ENCODE measurements around the gene RAI14.
"Not testable (repeated sequence)": the region's sequence is repeated elsewhere in the genome, so short reads cannot be mapped to it uniquely, and the experiment has no call there.

The RAI14 gene

GRCh38 chr5:34701442-34701841, 45.3 kb downstream of the RAI14 start:
- DNase-seq, result not testable (repeated sequence)

DNA sequence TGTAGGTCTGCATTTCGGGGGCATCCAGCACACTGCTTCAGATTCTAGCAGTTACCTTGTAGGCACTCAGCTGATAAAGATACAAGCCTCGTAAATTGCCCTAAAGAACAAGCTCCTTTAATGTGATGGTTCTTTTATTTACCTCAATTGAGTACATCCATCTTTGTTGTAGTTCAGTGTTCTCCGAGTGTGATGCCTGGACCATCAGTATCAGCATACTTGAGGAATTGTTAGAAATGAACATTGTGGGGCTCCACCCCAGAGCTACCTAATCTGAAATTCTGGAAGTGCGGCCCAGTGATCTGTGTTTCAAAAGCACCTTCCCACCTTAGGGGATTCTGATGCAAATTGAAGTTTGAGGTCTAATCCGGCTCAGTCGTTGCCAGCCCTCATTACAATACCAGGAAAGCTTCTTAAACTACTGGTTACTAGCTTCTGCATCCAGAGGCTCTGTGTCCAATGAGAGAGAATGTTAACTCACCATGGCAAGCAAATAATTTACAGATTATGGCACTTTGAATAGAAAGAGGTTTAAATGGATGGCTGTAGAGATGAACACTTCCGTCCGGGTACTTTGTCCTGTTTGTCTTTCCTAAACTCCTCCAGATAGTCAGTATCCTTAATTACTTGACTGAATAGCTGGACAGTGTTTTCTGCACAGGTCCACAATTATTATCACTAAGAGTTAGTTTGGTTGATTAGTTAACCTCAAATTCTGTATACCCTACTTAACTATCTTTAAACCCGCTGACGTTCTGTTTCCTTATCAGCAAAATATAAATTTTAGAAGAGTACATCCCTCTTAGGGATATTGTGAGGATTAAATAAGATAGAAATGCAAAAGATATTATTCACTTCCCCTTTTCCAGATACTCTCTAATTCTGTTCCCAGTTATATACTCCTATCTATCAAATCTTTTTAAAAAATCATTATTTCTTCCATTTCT, 47.9 kb downstream of the RAI14 start:
- no peak for DNase-seq

DNA sequence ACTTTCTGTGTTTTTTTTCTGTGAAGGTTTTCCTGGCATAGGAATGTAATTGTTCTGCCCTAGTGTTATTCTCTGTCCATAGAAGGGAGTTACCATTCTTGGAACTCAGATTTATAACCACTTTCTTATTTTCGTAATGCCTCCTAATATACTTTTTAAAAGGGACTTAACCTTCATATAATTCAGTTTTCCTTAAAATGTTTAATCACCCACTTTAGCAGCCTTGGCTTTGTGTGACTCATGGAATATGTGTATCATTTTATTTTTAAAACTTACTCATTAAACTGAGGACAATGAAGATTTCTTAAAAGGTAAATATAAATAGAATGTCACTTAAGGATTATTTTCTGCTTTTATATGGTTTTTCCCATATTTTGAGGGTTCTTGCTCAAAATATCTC, 50.0 kb downstream of the RAI14 start:
- no peak for DNase-seq

- no peak for DNase-seq
Observed at GRCh38 chr5:34707451-34708107, 51.5 kb downstream of the RAI14 start.

GRCh38 chr5:34708777-34709176, 52.6 kb downstream of the RAI14 start:
- no peak for DNase-seq

- DNase-seq, result no peak
Observed at GRCh38 chr5:34709861-34710673, 53.9 kb downstream of the RAI14 start.

DNA sequence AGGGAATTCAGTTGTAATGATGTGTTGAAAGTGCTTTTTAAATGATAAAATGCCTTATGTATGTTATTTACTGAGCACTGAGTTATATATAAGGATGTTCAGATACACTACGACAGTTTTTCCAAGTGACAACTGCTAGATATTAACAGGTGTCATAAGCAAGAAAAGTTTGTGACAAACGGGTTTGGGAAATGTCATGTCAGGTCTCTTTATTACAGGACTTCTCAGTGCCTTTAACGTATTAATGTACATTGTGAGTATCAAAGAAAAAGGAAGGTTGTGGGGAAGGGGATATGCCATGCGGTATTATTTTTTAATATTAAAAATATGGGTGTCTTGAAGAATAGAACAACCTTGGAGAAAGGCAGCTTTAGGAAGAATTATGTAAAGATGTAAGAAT, 56.4 kb downstream of the RAI14 start:
- no peak for DNase-seq

DNA sequence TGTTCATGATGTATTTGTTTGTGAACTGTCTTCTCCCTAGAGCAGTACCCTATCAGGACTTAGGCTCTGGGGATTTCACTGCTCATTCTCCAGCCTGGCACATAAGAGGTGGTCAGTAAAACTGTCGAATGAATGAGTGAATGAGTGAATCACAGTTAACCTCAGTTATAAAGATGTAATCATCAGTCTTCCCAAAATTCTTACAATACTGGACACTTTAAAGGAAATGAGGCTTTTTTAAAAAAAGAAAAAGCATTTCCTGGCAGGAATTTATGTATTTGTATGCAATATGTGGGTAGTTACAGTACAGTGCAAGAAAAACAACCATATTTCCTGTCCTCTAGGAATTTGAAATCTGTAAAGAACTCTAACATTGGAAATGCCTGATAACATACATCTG, 59.6 kb downstream of the RAI14 start:
- DNase-seq, result no peak

DNA sequence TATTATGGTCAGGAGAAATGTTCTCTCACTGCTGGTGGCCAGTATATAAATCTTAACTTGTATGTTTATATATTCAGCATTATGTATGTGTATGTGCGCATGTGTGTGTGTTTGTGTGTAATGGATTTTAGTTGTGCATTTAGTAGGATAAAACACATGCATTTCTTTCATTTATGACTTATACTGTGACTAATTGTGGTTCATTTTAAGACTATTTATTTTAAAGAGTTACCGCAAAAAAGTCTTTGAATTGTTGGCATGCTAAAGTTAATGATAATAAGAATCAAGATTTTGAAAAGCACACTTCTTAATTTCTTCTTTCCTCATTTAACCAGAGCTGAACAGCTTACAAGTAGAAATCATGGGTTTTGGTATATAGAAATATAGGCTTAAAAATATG, 60.9 kb downstream of the RAI14 start:
- no peak for DNase-seq

DNA sequence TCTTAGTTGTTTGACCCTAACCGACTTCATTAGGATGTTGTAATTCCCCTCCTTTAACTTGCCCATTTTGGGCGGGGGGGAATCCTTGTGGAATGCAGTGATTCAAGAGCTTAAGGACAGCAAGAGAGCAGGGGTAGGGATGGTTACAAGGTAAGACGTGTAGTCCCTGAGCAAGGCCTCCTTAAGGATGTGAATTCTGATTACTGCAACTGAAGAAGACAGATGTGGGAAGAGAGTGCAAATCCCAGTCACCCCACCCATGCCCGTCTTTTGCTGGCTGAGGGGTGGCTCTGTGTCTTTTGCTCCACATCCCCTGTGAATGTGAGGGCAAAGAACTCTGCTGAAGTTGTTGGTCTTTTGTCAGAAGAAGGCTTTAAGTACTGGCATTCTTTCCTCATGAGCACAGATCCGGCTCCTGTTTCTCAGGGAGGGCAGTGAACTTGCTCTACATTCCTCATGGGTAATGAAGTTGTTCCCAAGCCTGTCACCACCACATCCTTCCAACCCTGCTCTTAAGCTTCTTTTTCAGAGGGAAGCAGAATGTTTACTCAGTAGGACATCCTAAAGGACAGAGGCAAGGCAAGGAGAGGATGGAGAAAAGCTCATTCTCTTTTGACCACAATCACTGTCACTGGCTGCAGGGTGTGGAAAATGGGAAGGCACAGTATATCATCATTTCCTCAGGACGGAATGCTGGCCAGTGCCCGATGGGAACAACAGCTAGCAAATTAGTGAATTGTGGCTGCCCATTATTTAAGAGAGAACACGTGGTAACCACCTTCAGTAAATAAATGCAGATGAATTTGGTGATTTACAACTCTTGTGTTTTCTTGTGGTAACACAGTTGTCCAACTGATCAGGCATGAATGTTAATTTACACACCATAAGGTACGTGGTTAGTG, 61.5 kb downstream of the RAI14 start:
- no peak for DNase-seq

DNA sequence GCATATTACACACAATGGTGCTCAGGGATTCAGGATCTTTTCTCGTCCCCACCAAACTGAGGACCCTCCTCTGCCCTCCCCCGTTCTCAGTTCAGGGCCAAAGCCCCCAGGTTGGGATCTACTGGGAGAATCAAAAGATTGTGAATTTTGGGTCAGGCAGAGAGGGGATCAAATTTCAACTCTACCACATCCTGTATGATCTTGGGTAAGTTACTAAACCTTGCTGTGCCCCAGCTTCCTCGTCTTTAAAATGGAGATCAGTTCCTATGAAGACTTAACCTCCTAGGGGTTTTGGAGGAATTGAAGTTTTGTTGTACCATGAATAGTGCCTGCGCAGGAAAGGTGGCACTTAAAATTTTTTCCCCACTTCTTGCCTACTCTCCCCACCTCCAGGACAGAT, 62.4 kb downstream of the RAI14 start:
- DNase-seq, result no peak

DNA sequence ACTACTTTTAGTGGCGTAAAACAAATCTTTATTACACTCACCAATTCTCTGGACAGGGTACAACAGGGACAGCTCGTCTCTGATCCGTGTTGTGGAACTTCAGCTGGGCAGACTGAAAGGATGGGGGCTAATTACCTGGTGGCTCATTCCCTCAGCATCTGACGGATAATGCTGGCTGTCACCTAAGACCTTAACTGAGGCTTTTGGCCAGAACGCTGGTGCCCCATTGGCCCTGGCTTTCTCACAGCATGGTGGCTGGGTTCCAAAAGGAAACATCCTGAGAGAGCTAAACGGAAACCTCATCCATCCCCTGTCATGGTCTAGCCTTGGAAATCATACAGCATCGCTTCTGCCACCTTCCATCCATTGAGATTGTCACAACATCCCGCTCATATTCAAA, 62.9 kb downstream of the RAI14 start:
- no peak for DNase-seq

GRCh38 chr5:34721327-34721726, 65.2 kb downstream of the RAI14 start:
- DNase-seq, result no peak

DNA sequence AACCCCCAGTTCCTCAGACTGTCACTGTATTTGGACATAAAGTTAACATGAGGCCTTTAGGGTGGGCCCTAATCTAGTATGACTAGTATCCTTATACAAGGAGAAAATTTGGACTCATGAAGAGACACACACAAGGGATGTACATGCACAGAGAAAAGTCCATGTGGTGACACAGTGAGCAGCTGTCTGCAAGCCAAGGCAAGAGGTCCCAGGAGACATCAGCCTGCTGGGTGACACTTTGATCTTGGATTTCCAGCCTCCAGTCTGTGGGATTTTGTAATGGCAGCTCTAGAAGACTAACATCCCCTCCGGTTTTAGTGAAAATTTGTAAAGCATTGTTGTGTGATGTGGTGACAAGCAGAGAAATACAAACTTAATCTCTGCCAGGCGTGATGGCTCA, 66.1 kb downstream of the RAI14 start:
- DNase-seq, result no peak

GRCh38 chr5:34724741-34725140, 68.6 kb downstream of the RAI14 start:
- no peak for DNase-seq

DNA sequence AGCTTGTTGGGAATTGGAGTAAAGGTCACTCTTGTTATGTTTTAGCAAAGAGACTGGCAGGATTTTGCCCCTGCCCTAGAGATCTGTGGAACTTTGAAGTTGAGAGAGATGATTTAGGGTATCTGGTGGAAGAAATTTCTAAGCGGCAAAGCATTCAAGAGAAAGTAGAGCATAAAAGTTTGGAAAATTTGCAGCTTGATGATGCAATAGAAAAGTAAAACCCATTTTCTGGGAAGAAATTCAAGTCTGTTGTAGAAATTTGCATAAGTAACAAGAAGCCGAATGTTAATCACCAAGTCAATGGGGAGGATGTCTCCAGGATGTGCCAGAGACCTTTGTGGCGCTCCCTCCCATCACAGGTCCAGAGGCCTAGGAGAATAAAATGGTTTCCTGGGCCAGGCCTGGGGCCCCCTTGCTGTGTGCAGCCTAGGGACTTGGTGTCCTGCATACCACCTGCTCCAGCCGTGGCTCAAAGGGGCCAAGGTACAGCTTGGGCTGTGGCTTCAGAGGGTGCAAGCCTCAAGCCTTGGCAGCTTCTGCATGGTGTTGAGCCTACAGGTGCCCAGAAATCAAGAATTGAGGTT, 71.1 kb downstream of the RAI14 start:
- DNase-seq, result not testable (repeated sequence)

DNA sequence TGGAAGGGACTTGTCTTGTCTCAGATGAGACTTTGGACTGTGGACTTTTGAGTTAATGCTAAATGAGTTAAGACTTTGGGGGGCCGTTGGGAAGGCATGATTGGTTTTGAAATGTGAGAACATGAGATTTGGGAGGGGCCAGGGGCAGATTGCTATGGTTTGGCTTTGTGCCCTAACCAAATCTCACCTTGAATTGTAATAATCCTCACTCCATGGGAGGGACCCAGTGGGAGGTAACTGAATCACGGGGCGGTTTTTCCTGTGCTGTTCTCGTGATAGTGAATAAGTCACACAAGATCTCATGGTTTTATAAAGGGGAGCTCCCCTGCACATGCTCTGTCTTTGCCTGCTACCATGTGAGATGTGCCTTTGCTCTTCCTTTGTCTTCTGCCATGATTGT, 72.1 kb downstream of the RAI14 start:
- DNase-seq, result no peak

DNA sequence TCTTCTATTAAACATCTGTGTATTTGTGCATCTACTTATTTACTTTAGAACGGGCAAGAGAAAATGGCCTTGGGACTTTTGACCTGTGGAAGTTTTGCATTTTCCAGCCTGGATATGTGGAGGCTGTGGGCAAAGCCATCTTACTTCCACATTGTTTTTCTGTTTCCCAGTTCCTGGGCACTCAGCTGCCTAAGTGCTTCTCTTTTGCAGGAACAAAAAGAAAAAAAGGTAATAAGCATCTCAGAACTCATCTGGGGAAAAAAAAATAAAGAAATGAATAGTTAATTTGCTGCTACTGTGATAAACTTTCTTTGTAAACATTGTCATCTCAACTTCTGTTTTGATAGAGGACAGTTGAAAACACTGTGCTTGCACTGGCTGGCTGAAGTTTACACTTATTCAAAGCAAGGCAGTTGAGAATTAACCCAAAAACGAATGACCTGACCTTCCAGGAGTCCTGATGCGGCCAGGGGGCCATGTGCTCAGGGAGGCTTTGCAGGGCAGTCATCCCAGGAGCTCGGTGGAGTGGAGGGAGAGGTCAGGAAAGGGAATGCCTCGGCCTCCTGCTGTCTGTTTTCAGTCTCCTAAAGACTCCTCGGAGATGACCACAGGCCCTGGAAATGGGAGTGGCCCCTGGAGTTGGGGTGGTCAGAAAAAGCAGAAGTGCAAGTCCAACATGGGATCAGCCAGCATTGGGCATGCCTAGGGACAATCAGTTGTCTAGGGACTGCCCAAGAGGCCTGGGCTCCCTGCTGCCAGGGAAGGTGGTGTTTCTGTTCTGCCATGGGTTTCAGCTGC, 75.5 kb downstream of the RAI14 start:
- no peak for DNase-seq

- DNase-seq, result no peak
Observed at GRCh38 chr5:34734326-34734725, 78.2 kb downstream of the RAI14 start.

- no peak for DNase-seq
Observed at GRCh38 chr5:34735491-34736426, 79.6 kb downstream of the RAI14 start.

Measured in activated CD4-positive, alpha-beta T cell treated with anti-CD3 and anti-CD28 coated beads for 4 hours (primary cell).